Type B pancreatic cell (in vitro differentiated cells): ENCODE measurements around the gene NFYC. TPM values are rescaled to one million over a fixed set of nuclear protein-coding genes. Genes with fewer than 3 reads are reported as not detected.

Source experiments
- DNase-seq: peaks from one replicate; pipeline ENCODE4 v3.0.0; 2021; ENCODE audit warnings: mixed read lengths; ENCODE audit not compliant: unreplicated experiment; ENCODE audit errors: extremely low spot score
- H3K27ac Mint-ChIP-seq: 2 replicates; pipeline ENCODE4 v1.8.0; 2021; ENCODE audit warnings: mild to moderate bottlenecking, mixed read lengths
- H3K27me3 Mint-ChIP-seq: 2 replicates; pipeline ENCODE4 v1.8.0; 2021; ENCODE audit warnings: mixed read lengths
- H3K36me3 Mint-ChIP-seq: 2 replicates; pipeline ENCODE4 v1.8.0; 2021; ENCODE audit warnings: mixed read lengths
- H3K4me1 Mint-ChIP-seq: one replicate; pipeline ENCODE4 v1.8.0; 2021; ENCODE audit warnings: mixed read lengths; ENCODE audit not compliant: unreplicated experiment
- H3K4me3 Mint-ChIP-seq: 2 replicates; pipeline ENCODE4 v1.8.0; 2021; ENCODE audit warnings: mild to moderate bottlenecking, mixed read lengths
- H3K9me3 Mint-ChIP-seq: 2 replicates; pipeline ENCODE4 v1.8.0; 2021; ENCODE audit warnings: mixed read lengths
- total RNA-seq: library from RNA; stranded (reverse); gene quantifications from 2 replicates; pipeline ENCODE4 v1.2.1, GENCODE V29; 2021; ENCODE audit warnings: low replicate concordance
- TF ChIP-seq, protein P1 (sequence below): fragments of 200-600 bp; sonication (generic); conservative IDR thresholded peaks from 2 replicates; pipeline ENCODE4 v1.5.0; 2021; ENCODE audit warnings: antibody characterized with exemption, mild to moderate bottlenecking

NFYC gene
- total RNA-seq, 1 donor from 2014 or later = 71.3 TPM

DNA sequence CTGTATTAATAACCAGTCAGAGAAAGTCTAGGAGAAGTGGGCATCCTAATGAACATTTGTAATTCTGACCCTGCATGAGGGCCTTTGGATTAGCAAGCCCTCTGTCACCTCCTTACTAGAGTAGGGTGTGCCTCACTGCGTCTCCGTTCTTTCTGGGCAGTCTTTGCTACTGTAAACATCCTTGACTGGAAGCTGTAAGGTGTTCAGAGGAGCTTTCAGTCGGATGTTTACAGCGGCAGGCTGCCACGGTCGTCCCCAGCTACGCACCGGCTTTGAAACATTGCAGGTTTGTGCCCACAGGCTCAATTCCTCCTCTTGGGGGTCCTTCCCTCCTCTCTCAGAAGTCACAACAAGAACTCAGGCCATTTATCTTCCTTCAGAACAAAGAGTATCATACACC lies 62.7 kb downstream of the NFYC start:
- DNase-seq = no peak
- Mint-ChIP-seq H3K9me3 (no peaks in the 10 kb centered on the region), H3K36me3 (peaks cover 25% of the 10 kb centered on the region), H3K4me3 (no peak overlapping the region), H3K4me1 (peaks cover 4% of the 10 kb centered on the region), H3K27me3 (no peaks in the 10 kb centered on the region), H3K27ac (no peak overlapping the region)
- TF ChIP-seq, protein P1, sequence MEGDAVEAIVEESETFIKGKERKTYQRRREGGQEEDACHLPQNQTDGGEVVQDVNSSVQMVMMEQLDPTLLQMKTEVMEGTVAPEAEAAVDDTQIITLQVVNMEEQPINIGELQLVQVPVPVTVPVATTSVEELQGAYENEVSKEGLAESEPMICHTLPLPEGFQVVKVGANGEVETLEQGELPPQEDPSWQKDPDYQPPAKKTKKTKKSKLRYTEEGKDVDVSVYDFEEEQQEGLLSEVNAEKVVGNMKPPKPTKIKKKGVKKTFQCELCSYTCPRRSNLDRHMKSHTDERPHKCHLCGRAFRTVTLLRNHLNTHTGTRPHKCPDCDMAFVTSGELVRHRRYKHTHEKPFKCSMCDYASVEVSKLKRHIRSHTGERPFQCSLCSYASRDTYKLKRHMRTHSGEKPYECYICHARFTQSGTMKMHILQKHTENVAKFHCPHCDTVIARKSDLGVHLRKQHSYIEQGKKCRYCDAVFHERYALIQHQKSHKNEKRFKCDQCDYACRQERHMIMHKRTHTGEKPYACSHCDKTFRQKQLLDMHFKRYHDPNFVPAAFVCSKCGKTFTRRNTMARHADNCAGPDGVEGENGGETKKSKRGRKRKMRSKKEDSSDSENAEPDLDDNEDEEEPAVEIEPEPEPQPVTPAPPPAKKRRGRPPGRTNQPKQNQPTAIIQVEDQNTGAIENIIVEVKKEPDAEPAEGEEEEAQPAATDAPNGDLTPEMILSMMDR = no peak

- Mint-ChIP-seq H3K36me3 (peaks cover 29% of the 10 kb centered on the region), H3K4me3 (no peak overlapping the region)
- TF ChIP-seq, protein P1 = no peak
These were observed 63.6 kb downstream of the NFYC start for GRCh38 chr1:40755067-40755466.

GRCh38 chr1:40756523-40756922 lies 65.0 kb downstream of the NFYC start:
- H3K4me3 Mint-ChIP-seq = no peak overlapping the region
- peaks cover 32% of the 10 kb centered on the region for H3K36me3 Mint-ChIP-seq
- TF ChIP-seq, protein P1 = no peak
- DNase-seq = no peak
- H3K9me3 Mint-ChIP-seq = no peaks in the 10 kb centered on the region
- no peak overlapping the region for H3K27ac Mint-ChIP-seq
- H3K4me1 Mint-ChIP-seq = peaks cover 4% of the 10 kb centered on the region
- no peaks in the 10 kb centered on the region for H3K27me3 Mint-ChIP-seq

More at GRCh38 chr1:40755067-40755466, 63.6 kb downstream of the NFYC start:
- no peak overlapping the region for H3K27ac Mint-ChIP-seq
- H3K27me3 Mint-ChIP-seq = no peaks in the 10 kb centered on the region
- H3K9me3 Mint-ChIP-seq = no peaks in the 10 kb centered on the region
- peaks cover 4% of the 10 kb centered on the region for H3K4me1 Mint-ChIP-seq
- DNase-seq = no peak

DNA sequence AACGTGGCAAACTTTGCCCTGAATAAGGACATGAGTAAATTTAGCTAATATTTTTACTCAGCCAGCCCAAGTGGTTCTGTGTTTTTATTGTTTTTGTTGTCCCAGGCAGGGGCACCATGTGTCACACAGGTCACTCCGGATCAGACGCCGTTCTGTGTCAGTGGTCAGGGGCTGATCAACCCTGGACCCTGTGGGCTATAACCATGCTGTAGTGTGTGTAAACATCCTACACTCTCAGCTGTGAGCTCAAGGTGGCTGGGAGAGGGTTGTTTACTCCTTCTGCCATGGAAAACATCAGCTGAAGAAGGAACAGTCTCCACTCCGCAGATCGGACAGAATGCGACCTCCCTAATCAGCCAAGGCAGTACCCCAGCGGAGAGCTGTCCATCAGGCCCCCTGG lies 65.6 kb downstream of the NFYC start:
- Mint-ChIP-seq H3K27ac (no peak overlapping the region), H3K4me1 (peaks cover 4% of the 10 kb centered on the region), H3K27me3 (no peaks in the 10 kb centered on the region), H3K4me3 (no peak overlapping the region), H3K9me3 (no peaks in the 10 kb centered on the region), H3K36me3 (peaks cover 35% of the 10 kb centered on the region)
- TF ChIP-seq, protein P1 = no peak
- no peak for DNase-seq

DNA sequence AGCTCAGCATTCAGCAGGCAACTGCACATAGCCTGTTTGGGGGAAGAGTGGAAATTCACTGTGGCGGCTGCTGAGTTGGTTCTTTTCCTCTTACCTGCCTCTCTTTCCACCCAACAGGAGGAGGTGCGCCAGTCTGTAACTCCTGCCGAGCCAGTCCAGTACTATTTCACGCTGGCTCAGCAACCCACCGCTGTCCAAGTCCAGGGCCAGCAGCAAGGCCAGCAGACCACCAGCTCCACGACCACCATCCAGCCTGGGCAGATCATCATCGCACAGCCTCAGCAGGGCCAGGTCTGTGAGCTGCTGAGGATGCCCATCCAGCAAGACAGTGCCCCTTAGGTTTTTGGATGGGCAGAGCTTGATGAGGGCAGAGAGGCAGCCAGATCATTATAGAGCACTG lies 66.5 kb downstream of the NFYC start:
- no peaks in the 10 kb centered on the region for H3K9me3 Mint-ChIP-seq
- H3K27me3 Mint-ChIP-seq = no peaks in the 10 kb centered on the region
- H3K36me3 Mint-ChIP-seq = peaks cover 36% of the 10 kb centered on the region
- H3K4me1 Mint-ChIP-seq = peaks cover 4% of the 10 kb centered on the region
- no peak overlapping the region for H3K27ac Mint-ChIP-seq
- no peak overlapping the region for H3K4me3 Mint-ChIP-seq
- TF ChIP-seq, protein P1 = no peak
- no peak for DNase-seq
